Stimulated activated CD4-positive, alpha-beta T cell treated with anti-CD3 and anti-CD28 coated beads, Interleukin-12 subunit alpha, Interleukin-12 subunit beta, amount 100 ng/mL, for 48 hours (primary cell): Measurements from ENCODE around the gene JAKMIP1.
"Not testable (repeated sequence)": the region's sequence is repeated elsewhere in the genome, so short reads cannot be mapped to it uniquely, and the experiment has no call there.

Source experiments
- DNase-seq, 3 donors: peaks; one replicate each; pipeline ENCODE4 v3.0.0-alpha.2; 2020; ENCODE audit warnings: low read depth in 2 of 3, low spot score in 1 of 3

The JAKMIP1 gene

GRCh38 chr4:5995901-5996623, 204.3 kb downstream of the JAKMIP1 start:
- no peak for DNase-seq

- DNase-seq: no peak
Measured at GRCh38 chr4:5993876-5994811, 206.2 kb downstream of the JAKMIP1 start.

DNA sequence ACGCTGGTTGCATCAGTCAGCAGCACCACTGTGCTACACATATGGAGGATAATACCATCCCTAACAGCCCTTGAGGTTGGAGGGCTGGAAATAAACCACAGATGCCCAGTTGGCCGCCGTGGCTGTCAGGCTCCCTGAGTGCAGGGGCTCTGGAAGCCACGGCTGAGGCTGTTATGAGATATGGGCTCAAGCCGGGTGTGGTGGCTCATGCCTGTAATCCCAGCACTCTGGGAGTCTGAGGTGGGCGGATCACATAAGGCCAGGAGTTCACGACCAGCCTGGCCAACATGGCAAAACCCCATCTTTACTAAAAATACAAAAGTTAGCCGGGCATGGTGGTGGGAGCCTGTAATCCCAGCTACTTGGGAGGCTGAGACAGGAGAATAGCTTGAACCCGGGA, 207.0 kb downstream of the JAKMIP1 start:
- not testable (repeated sequence) for DNase-seq

- DNase-seq: no peak
Measured at GRCh38 chr4:5992828-5993321, 207.5 kb downstream of the JAKMIP1 start.

DNA sequence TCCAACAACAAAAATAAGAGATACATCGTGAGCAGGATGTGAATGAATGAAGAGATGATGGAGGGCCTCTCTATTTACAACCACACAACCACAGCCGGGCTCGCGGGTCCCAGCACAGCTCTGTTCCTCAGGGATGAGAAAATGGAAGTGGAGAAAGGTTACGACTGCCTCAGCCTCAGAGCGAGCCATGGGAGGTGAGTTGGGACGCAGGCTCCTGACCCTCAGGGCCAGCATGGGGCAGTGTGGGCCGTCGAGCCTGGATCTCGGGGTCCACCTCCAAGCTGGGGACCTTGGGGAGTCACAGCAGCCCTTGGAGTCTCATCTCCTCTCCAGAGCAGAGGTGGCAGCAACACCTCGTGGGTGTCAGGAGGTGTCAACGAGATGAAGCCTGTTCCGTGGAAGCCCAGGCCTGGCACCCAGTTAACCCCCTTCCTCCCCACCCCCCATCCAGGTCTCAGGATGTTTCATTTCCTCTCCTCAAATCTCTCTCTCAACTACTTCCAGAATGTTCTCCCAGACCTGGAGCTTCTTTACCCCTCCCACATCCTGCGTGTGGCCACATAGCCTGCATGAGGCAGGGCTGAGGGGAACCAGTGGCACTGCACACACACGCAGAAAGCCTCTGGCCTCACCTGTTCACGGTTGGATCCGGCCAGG, 208.1 kb downstream of the JAKMIP1 start:
- no peak for DNase-seq

- no peak for DNase-seq
Measured at GRCh38 chr4:5991405-5991804, 208.9 kb downstream of the JAKMIP1 start.

GRCh38 chr4:5990446-5991160, 209.7 kb downstream of the JAKMIP1 start:
- DNase-seq: no peak

DNA sequence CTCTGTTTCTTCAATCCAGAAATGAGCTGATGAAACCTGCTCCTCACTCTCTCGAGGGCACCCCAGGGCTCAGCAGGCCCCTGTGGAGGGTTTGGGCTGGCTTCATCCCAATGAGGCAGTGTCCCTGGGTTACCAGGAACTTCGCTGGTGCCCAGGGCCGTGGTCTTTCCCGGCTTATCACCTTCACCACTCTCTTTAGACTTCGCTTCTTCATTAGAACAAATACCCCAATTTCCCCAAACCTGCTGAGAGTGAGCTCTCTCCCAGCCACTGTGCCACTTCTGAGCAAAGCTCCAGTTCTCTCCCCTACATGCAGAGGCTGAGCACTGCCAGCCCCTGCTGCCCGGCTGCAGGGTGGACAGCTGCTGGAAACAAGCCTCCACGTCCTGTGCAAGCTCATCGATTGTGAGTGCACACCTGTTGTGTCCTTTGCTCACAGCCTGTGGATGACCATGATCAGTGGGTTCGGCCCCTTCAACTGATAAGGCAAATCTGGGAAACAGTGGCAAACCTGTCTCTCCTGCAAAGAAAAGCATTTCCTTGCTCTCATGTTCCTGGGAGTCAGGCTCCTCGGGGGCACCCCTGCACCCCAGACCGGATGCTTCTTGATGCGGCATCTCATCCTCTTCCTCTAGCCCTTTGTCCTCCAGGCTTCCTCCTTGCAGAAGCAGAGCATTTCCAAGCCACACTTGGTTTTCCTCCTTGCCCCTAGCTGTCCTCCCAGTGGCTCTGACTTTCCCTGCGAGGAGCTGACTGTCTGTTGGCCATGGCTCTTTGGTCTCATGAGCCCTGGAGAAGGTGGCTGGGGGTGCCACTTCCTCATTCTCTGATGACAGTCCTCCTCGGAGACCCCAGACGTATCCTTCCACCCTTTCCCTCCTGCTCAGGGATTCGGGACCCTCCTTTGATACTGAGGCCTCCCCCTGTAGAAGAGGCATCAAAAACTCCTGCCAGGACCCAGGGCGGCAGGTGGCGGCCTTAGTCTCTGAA, 210.8 kb downstream of the JAKMIP1 start:
- no peak for DNase-seq

- DNase-seq: no peak
Measured at GRCh38 chr4:5988086-5988845, 212.1 kb downstream of the JAKMIP1 start.

- no peak for DNase-seq
Measured at GRCh38 chr4:5984843-5985242, 215.5 kb downstream of the JAKMIP1 start.

GRCh38 chr4:5982156-5982973, 218.0 kb downstream of the JAKMIP1 start:
- DNase-seq: no peak

DNA sequence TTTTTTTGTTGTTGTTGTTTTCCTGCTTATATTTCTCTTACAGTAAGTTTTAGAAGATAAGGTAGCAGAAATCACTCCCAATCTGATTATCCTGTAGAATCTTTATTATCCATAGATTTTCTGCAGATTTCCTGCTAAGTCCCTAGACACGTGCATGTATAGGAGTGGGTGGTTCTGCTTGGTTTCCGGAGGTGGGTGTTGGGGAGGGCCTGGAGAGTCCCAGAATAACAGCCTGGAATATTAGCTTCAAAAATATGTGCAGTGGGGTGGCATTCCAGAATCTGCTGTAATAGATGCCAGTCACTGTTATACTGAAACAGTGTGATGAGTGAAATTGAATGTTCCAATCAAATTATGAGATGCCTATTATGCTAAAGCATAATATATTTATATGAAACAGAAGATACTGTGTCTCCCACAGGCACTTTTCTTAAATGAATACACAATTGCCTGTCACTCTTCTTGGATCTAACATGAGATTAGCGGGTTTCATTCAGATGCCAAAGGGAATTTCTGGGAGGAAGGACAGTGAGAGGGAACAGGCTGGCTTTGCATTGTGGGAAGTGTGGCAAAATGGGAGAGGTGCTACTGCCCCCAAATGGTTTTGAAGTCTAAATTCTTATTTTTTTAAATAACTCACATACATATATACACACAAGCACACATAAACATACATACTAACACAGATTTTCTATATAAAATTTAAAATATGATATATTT, 219.8 kb downstream of the JAKMIP1 start:
- no peak for DNase-seq

- no peak for DNase-seq
Measured at GRCh38 chr4:5979981-5980380, 220.4 kb downstream of the JAKMIP1 start.

- DNase-seq: no peak
Measured at GRCh38 chr4:5976921-5977320, 223.4 kb downstream of the JAKMIP1 start.

GRCh38 chr4:5976431-5976830, 223.9 kb downstream of the JAKMIP1 start:
- no peak for DNase-seq
